Activated CD4-positive, alpha-beta T cell treated with anti-CD3 and anti-CD28 coated beads, Interleukin-2, amount 50 U/mL, for 16 hours (primary cell): ENCODE measurements around the gene MAPK9.
"Not testable (repeated sequence)": the region's sequence is repeated elsewhere in the genome, so short reads cannot be mapped to it uniquely, and the experiment has no call there.

ENCODE experiments used
- DNase-seq: peaks from one replicate; pipeline ENCODE4 v3.0.0-alpha.2; 2020

The MAPK9 gene

DNA sequence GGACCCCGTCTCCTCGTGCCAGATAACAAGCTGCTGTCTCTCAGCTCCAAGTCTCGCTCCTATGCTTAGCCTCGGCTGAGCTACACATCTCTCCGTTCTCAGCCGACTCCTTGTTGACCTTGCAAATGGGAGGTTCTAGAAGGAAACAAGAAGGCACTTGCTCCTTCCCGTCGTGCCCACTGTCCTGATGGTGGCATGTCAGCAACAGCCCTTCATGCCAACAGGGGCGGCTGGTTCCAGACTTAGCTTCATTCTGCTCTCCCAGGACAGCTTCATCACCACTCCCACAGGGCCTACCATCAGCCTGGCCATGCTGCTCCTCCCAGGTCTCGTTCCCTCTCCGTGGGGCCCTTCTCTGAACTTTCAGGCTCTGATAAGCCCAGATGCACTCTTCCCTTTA lies 69.8 kb downstream of the MAPK9 start:
- no peak for DNase-seq

GRCh38 chr5:180217797-180218196 lies 74.1 kb downstream of the MAPK9 start:
- DNase-seq, result no peak

DNA sequence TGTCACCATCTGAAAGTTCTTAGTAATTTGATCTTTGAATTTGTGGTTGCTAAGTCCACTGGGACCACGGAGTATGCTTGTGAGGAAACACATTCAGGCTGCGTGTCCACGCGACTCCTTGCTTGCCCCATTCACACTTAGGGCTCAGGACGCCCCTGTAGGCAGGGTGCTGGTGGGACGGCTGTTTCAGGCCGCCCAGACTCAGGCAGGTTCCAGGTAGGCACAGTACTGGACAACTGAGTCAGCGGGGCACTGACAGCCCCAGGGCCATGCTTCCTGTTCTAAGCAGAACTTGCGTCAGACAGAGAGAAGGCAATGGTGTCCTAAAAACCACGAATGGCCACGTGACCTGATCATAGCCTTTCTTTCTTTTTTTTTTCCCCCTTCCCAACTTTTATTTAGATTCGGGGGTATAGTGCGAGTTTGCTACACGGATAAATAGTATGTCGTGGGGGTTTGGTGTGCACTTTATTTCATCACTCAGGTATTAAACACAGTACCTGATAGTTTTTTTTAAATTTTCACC lies 75.2 kb downstream of the MAPK9 start:
- no peak for DNase-seq

- no peak for DNase-seq
Measured at GRCh38 chr5:180215783-180216630, 75.9 kb downstream of the MAPK9 start.

GRCh38 chr5:180214870-180215770 lies 76.8 kb downstream of the MAPK9 start:
- DNase-seq, result no peak

GRCh38 chr5:180213657-180214207 lies 78.2 kb downstream of the MAPK9 start:
- DNase-seq, result no peak

DNA sequence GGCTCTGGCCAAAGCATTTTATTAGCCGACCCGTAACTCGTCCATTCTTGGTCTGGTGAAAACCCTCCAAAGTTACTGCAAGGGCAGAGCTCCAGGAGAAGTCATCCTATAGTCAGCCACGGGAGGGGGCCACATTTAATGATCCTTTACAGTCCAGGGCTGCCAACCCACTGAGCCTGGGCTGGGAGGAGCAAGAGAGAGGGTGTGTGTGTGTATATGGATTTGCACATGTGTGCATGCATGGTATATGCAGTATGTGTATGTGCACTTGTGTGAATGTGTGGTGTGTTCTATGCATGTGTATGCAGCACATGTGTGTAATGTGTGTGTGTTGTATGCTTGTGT lies 78.7 kb downstream of the MAPK9 start:
- DNase-seq, result no peak

- DNase-seq, result no peak
Measured at GRCh38 chr5:180212363-180213255, 79.3 kb downstream of the MAPK9 start.

DNA sequence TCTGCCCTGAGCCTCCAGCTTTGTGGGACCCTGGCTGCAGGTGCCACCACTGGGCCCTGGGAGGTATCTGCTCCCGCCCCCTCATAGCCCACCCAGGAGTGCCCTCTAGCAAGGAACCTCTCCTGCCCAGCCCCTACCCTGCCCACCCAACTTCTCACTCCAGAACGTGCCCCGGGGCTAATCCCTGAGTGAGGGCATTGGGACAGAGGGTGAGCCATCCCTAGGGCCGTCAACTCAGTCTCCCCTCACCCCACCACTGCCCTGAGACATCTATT lies 80.2 kb downstream of the MAPK9 start:
- no peak for DNase-seq

DNA sequence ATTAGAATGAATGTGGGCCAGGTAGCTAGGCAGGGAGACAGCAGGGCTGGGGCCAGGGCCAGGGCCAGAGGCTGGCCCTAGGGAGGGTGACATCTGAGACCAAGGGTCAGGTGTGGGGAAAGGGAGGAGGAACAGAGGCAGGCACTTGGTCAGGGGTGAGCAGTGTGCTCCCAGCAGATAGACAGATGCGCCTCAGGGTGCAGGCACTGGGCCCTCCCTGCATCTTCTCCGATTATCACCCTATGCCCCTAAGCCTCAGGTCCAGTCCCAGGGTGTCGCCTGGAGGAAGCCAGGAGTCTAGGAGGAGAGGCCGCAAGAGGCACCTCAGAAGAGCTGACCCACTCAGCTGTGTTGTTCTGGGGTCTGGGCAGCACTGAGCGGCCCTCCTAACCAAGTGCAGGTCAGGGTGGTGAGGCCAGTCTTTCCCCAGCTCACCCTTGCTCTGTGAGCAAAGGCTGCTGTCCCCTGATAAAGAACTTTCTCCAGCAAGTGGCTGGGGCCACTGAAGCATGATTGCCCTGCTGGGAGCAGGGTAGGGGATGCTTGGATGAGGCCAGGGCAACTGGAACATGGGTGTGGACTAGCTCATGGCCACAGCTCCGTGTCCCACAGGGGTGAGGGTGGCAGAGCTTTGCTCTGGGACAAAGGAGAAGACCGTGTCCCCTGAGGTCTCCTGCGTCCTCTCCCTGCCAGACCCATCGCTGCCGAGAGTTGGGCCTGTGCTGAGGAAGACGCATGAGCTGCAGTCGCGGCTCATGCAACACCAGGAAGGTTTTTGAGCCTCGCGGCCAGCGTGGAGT lies 80.7 kb downstream of the MAPK9 start:
- no peak for DNase-seq

- not testable (repeated sequence) for DNase-seq
Measured at GRCh38 chr5:180210077-180210476, 81.8 kb downstream of the MAPK9 start.

- DNase-seq, result peak; percentile 51
Measured at GRCh38 chr5:180209137-180209581, 82.7 kb downstream of the MAPK9 start, which contains the start of gene RASGEF1C. Gene RASGEF1C (minus strand): TSS chr5:180209211. CDS start chr5:180138052, 71,159 bp downstream.

DNA sequence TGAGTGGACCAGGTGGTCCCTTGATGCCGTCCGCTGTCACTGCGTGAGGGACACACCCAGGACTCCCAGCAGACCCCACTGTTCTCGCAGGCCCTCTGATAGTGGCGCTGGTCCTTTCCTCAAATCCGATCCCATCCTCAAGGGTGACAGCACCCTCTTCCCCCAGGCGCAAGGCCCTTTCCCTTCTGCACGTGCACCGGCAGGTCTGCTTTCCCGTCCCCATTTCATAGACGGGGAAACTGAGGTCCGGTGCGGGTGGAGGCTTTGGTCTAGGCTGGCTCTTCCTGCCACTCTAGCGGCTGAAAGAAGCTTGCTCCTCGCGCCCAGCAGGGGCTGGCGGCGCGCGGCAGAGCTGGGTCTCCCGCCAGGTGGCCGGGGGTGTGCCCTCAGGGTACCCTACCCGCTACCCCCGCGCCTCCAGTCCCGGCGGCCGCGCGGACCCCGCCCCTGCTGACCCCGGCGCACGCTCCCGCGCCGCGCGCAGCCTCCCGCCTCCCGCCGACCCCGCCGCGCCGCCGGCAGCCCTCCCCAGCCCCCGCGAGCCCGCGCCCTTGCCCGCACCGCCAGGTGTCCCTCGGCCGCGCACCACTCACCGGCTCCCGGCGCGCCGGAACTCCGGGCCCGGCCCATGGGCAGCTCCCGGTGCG lies 83.3 kb downstream of the MAPK9 start:
- peak; percentile 13 for DNase-seq

GRCh38 chr5:180208038-180208434 lies 83.8 kb downstream of the MAPK9 start:
- DNase-seq, result no peak

GRCh38 chr5:180207593-180207992 lies 84.3 kb downstream of the MAPK9 start:
- DNase-seq, result no peak

- DNase-seq, result peak; percentile 30
Measured at GRCh38 chr5:180206993-180207392, 84.9 kb downstream of the MAPK9 start.

GRCh38 chr5:180205916-180206315 lies 86.0 kb downstream of the MAPK9 start:
- no peak for DNase-seq

DNA sequence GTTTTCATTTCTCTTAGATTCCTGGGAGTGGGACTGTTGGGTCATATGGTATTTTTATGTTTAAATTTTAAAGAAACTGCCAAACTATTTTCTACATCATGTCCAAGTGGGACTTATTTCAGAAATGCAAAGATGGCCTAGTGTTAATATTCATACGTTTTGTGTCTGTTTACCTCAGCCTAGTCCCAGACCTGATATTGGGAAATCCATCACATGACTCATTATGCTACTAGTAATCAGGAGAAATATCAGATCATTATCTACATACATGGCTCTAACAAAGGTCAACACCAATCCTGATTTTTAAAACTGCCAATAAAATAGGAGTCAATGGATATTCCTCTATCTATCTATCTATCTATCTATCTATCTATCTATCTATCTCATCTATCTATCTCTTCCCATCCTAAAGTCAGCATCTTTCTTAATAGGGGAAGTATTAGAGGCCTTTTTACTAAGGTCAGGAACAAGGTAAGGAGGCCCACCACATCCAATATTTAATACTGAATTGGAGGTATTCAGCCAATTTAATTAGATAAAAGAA lies 87.5 kb downstream of the MAPK9 start:
- no peak for DNase-seq

DNA sequence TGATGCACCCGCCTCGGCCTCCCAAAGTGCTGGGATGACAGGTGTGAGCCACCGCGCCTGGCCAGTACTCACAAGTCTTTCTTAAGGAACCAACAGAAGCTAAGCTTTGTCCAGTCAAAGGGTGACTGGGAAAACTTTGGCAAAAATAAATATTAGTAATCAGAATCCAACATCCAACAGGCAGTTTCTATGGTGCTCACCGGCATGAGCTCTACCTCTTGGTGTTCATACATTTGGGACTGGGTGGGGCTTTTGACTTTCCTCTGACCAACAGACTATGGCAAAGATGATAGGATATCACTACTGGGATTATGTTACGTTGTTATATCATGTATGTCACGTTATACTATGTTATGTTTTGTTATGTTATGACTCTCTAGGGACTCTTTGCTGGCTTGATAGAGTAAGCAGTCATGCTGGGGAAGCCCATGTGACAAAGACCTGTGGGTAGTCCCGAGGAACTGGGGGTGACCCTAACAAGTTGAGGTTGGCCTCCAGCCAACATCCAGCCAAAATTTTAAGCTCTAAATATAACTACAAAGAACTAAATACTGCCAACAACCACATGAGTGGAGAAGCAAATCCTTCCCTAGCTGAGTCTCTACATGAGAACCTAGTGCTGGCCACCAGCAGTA lies 88.8 kb downstream of the MAPK9 start:
- no peak for DNase-seq
